A673 (cell line): ENCODE measurements around the gene MAEL.

ENCODE experiments used
- CTCF ChIP-seq: fragments of 300-800, 200-600 bp; sonication (generic); conservative IDR thresholded peaks from 2 replicates; pipeline ENCODE4 v1.5.1; 2017; ENCODE audit warnings: low read depth, mild to moderate bottlenecking, antibody characterized with exemption, low read length, moderate library complexity, mixed read lengths
- EZH2 ChIP-seq: fragments of 200-600 bp; sonication (generic); IDR thresholded peaks from 2 replicates; pipeline ENCODE4 v1.6.1; 2017; ENCODE audit warnings: borderline replicate concordance, low read depth, mild to moderate bottlenecking, mixed read lengths, antibody characterized with exemption, low read length; ENCODE audit not compliant: poor library complexity, severe bottlenecking

DNA sequence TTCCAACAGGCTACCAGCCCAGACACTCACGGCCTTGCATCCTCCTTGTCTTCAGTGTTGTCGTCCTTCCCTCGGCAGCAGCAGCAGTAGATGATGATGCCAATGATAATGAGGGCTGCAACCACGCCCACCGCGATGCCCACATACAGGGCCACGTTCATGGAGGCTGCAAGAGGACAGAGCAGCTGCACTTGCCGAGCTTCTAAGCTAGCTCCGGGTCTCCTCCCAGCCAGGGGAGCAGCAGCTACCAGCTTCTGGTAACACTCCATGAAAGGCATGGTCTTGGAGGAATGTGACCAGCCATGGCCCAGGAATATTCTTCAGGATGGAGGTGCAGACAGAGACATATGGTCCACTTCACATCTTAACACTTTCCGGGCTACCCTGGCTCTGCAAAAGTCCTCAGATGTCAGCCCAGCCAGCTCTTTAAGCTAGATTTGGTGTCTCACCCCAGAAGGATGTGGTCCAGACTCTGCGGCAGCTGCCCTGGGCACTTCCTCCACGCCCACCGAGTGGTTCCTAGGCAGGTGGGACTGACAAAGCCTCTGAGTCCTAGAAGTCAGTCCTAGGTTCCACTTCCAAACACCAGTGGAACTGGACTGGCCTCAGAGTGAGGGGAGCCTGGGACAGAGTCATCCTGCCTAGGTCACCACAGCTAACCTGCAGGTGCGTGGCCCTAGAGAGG lies 66.0 kb downstream of the MAEL start:
- TF ChIP-seq CTCF (no peak), EZH2 (no peak)
